GM23338 (cell line): Measurements from ENCODE around the gene APOH.

ENCODE experiments used
- CTCF ChIP-seq, 2 experiments: fragments of 200-600 bp in 1 of 2; sonication (generic) in 1 of 2; conservative IDR thresholded peaks; 2 replicates each; pipeline versions ENCODE4 v1.5.1 to v1.6.1; 2016 to 2017; ENCODE audit warnings: antibody characterized with exemption in 2 of 2, low read depth in 2 of 2, mild to moderate bottlenecking in 2 of 2, moderate library complexity in 1 of 2
- POLR2AphosphoS5 ChIP-seq: IDR thresholded peaks from 2 replicates; pipeline ENCODE4 v1.6.1; 2016; ENCODE audit warnings: antibody characterized with exemption, low read depth

- no peak for TF ChIP-seq CTCF (conservative IDR thresholded peaks at IDR 0.05; ENCODE audit: low read depth in 2 of 2)
- no peak for TF ChIP-seq POLR2AphosphoS5
These were observed 48.0 kb upstream of the APOH start for GRCh38 chr17:66277191-66277590.
